M059J (cell line): ENCODE results near the gene MOB3C. TPM values are rescaled to one million over a fixed set of nuclear protein-coding genes. Genes with fewer than 3 reads are reported as not detected.

Source experiments
- DNase-seq: peaks from one replicate; pipeline ENCODE4 v3.0.0-alpha.2; 2012; ENCODE audit warnings: low read depth
- total RNA-seq: library from RNA; depleted of rRNA; stranded (reverse); fragments of >200 nt; shearing (Covaris generic); gene quantifications from 2 replicates; pipeline ENCODE4 v1.2.3, GENCODE V29; 2014

MOB3C gene
- total RNA-seq, 1 experiment from 2014 or later: 17.2 TPM

DNA sequence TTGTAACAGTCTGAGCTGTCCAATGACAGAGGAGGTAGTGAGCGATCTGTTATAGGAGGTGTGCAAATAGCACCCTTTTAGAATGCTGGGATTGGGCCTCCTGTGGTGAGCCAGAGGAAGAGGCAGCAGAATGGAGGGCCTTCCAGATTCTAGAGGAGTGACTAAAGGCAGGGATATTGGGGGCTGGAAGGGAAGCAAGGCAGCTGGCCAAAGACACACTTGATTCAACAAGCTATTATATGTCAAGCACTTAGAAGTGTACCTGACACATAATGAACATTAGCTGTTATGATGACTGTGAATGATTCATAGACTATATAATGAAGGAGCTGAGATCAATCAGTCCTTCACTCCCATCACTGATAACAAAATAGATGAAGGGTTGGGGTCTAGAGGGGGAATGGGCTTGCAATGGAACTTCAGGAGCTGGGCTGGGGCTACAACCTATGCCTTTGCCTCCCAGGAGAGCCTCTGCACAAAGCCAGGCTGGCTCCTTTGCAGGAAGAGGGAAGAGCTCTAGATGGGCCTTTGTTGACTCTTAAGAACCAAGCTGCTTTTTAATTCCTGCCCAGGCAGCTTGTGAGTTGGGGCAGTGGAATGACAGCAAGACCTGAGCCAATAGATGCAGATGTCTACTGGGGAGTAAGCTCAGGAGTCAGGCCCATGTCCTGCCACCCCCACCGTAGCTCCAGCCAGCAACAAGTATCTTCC lies 10.2 kb downstream of the MOB3C start:
- no peak for DNase-seq

DNA sequence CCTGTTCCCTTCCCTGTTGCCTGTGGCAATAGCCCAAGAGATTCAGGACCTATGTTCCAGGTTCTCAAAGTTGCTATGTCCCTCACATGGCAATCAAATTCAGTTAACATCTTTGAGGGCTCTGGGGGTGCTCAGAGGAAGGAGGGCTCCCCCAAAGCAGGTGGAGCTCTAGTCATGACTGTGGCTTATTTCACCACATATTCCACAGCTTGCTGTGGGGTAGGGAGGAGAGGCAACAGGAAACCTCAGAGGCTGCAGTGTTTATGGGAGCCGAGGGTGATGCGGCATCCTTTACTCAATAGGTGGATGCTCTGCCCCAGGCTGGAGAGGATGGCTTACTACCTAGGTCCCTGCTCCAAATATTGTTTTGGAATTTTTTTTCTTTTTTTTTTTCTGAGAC lies 11.4 kb downstream of the MOB3C start:
- DNase-seq: no peak

DNA sequence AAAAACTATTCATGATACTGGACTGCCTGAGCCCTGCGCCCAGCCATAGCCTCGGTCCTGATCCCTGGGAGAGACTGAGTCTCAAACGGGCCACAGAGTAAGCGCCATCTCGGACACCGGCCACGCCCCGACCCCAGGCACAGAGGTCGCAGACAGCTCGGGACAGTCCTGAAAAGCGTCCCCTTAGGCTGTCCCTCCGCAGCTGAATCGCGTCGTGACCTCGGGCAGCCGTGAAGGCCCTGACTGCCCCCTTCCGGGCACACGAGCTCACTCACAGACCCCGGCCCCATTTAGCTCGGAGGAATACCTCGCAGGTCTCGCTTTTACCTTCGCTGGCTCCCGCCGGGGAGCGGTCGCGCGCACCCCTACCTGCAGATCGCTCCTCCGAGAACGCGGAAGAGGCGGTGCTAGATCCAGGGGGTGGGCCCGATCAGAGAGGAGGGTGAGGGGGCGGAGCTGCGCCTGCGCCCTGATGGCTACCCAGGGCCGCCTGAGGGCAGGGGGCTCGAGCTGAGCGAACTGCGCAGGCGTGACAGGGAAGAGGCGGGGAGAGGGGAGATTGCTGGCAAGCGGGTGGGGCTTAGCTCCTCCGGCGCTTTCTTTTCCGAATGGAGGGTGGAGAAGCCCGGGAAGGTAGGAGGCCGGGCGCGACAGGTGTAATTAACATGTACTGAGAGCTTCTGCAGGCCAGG lies 12.6 kb downstream of the MOB3C start, which contains the start of gene MKNK1:
Gene MKNK1, minus strand, starts transcription at position 411 of the 692 bp plus-strand sequence. CDS start 20,941 bp downstream, outside the sequence.
- peak; percentile 79 for DNase-seq

DNA sequence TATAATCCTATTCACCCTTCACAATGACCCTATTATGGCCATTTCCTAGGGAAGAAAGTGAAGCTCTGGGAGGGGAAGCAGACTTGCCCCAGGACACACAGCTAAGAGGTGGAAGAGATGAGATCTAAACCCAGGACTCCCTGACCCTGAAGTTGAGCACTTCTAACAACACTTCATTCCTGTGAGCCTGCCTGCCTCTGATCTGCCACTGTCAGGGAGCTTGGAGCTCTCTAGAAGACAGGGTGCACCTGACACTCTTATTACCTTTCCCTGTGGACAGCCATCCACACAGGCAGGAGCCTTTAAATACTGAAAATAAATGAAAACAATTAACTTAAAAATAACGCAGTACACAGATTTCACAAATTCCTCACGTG lies 13.1 kb downstream of the MOB3C start:
- DNase-seq: no peak

DNA sequence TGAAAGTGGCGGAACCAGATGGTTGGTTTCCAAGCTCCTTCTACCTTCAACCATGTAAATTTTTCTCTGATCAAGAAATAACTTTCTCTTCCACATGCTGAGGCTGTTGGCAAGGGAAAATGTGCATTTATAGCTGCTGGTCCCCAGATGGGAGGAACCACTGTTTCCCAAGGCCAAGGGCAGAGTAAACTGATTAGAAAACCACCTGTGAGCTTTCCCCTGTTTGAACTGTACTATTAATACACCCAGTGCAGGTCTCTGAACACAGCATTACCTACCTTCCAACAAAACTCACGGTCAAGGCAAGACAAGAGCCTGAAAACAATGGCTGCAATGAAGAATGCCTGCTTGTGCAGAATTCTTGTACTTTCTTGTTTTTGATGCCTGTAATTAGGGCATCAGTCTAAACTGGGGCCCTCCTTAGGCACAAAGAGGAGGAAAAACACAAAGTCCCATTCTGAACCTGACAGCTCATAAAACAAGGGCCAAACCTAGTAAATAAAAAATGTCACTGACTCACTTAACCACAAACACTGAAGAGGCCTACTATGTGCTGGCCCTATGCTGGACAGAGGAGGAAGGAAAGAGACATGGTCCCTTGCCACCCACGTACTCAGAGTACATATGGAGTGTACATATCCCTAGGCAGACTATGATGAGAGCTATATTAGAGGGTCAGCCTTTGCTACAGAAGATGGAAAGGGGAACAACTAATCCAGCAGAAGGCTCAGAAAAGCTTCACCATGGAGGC lies 15.2 kb downstream of the MOB3C start:
- no peak for DNase-seq

DNA sequence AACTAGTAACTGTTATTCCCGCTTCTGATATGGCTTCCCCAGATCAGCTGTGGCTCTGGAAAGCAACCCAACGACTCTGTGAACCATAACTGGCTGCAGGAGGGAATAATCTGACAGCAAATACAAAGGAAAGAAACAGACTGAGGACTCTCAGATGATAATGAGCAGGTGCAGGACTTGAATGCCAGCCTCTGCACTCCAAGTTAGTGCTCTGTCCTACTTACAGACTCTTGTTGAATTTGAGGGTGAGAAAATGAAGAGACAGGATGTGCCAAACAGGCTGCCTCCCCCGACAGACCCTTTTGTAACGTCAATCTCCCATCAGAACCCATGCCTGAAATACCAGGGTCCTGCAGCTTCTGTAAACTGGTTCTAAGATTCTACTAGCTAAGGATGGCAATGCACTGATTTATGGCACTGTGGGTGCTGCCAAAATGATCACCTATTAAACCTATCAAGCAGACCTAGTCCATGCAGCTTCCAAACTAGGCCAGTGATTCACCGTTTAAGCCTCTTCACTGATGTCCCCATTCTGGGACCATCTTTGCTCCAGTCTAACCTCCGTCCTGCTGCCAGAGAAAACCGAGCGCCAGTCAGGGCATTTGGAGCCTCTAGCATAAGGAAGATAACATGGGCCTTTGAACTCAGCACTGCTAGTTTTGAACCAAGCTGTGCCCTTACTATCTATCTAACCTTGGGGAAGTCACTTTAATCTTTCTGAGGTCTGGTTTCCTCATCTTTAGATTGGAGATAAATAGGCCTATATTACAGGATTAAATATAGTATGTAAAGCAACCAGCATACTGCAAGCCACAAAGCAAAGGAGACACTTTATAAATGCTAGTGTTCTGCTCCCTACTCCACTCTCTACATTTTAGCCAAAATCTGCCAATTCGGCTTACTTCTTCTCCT lies 17.3 kb downstream of the MOB3C start:
- DNase-seq: no peak

DNA sequence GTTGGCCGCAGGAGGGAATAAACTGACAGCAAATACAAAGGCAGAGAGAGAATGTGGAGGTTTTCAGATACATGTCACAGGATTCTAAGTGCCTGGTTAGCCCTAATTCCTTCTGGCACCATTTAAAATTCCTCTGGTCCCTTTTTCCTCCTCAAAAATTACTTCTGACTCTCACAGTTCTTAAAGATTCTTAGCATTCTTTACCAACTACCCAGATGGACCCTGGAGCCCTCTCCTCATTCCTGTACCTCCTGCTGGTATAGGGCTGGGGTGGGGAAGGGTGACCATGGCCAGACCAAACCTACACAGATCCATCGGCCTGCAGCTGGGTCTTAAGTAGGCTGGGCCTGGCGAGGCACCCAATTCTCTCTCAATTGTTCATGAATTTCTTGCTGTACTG lies 19.8 kb downstream of the MOB3C start:
- no peak for DNase-seq

DNA sequence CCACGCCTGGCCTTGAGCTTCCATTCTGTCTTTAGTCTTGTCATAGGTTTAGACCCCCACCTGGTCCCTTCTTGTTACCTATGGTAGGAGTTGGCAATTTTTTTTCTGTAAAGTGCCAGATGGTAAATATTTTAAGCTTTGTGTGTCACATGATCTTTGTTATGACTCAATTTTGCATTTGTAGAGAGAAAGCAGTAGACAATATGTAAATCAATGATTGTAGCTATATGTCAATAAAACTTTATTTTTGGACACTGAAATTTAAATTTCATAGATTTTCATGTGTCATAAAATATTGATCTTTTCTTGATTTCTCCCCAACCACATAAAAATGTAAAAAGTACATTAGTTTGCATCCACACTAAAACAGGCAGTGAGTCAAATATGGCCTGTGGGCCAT lies 20.6 kb downstream of the MOB3C start:
- no peak for DNase-seq

DNA sequence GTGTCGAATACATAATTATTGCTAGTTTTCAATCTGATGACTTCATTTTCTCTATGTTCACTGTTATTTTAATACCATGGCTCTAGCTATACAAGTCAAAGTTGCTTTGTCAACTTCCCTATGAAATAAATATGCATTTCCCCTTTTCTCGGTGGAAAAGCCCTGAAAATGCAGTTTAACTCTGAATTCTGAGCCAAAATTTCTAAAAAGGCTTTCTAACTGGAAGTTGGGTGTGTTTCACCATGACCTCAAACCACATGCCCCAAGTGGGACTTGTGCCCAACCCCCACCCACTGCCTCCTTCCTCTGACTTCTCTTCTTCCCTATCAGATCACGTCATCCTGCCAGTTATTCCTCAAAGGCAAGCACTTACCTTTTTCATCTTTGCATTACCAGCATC lies 21.5 kb downstream of the MOB3C start:
- no peak for DNase-seq

DNA sequence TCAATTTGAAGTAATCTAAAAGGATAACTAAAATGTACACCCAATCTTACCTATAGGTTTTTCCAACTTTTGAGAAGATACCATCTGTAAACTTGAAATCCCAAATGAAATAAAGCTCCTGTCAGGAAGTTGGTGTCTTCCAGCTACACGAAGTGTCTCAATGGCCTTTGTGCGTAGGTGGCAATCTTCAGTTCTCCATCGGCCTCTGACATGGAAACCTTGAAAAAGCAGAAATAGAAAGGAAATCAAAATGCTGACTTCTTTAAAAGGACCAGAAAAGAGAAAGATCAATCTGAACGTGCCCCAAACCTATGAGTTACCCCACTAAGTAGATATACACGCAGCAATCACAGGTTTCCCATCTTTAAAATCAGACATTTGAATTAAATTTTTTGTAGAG lies 22.5 kb downstream of the MOB3C start:
- DNase-seq: no peak

DNA sequence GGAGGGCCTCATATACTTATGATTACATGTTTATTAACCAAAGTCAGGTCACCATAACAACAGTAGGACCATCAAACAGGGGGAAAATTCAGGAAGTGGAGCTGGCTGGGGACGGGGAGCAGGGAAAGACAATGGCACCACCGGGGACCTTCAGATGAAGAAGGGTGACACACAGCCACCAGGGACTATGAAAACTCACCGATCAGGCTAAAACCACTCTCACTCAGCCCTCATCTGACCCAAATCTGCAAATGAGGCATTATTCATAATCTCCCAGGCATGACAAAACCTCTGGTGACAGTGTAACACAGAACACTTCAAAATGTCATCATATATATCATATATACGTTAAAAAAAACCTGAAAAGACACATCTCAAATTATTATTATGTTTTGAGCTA lies 23.8 kb downstream of the MOB3C start:
- no peak for DNase-seq

DNA sequence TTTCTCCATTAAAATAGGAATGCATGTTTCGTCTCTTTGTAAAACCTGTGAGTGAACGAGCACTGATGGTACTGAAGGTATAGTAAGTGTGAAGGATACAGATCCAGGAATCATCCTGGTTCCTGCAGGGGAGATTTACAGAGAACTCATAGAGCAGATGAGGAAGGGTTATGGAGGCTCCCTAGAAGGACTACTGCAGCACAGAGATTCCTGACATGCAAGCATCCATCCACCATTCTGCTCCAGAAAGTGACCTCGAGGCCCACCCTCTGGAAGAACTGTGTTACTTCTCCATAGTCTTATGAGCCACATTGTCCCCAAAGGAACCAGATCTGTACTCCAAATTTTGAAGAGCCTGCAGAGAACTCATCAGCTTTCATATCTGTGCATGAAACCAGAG lies 27.1 kb downstream of the MOB3C start:
- DNase-seq: no peak

DNA sequence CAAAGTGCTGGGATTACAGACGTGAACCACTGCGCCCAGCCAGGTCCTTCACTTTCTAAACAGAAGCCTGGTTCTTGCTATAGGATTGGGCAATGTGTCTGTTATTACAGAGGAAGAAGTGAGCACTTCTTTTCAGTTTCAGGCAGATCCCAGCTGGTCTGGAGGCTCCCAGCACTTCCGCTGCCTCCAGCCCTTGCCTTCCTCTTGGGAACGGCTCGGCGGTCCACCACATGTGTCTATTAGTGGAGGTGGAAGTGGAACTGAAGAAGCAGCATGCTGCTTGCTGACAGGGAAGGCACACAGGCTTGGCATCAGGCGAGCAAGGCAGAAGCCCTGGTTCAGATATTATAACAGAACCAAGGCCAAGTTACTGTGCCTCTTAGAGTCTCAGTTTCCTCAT lies 29.5 kb downstream of the MOB3C start:
- no peak for DNase-seq

DNA sequence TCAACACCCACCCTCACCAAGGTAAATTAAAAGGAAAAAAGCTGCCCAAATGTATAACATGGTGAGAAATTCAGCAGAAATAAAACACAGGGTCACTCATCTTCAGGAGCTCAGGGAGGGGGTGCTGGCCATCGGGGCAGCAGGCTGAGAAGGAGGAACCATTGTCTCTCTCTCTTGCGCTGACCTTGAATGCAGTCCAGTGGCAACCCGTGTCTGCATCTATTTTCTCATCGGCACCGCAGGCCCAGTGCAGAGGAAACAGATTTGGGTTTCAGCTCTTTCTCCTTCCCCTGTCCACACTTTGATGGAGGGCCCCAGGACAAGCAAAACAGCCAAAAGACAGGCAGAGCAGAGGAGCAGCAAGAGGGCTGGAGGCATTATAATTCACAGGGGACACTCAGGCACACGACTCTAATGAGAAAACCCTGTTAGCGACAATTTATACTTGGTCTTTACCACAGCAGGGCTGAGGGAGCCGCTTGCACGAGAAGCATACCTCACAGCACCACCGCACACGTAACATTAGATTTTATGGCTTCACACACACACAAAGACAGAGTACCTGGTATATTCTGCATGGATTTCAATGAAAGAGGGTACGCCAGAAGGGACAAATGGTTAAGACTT lies 31.2 kb downstream of the MOB3C start:
- DNase-seq: no peak

DNA sequence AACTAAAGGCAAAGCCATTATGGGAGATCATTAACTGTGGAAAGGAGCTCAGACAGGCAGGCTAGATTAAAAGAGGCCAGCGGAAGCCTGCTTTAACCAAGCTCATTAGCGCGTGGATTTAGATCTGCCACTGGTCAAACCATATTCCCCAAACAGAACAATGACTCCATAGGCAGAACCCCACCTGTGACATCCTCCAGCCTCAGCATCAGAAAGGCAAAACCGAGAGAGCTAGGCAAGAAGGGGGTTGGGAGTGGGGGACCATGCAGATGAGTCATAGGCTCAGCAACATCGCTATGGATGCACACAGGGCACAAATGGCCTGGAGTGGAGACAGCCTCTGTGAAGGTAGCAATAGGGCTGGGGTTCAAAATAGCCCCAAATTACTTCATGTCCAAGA lies 33.1 kb downstream of the MOB3C start:
- DNase-seq: no peak

DNA sequence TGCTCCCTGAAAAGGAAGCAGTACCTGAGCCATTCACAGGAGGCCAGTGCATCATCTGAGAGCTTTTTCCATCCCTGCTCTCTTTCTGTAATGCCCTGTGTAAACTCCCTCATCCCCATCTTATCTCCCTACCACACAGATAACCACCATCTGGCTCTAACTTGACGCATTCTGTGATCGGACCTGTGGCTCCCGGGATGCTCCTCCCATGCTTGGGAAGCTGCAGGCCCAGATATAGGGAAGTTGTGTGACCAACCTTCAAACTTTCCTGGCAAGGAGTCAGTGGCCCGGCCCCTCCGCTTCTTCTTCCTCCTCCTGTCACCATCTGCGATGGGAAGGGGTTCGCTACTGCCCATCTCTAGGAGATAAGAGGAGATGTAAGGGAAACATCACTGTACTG lies 33.6 kb downstream of the MOB3C start:
- no peak for DNase-seq

DNA sequence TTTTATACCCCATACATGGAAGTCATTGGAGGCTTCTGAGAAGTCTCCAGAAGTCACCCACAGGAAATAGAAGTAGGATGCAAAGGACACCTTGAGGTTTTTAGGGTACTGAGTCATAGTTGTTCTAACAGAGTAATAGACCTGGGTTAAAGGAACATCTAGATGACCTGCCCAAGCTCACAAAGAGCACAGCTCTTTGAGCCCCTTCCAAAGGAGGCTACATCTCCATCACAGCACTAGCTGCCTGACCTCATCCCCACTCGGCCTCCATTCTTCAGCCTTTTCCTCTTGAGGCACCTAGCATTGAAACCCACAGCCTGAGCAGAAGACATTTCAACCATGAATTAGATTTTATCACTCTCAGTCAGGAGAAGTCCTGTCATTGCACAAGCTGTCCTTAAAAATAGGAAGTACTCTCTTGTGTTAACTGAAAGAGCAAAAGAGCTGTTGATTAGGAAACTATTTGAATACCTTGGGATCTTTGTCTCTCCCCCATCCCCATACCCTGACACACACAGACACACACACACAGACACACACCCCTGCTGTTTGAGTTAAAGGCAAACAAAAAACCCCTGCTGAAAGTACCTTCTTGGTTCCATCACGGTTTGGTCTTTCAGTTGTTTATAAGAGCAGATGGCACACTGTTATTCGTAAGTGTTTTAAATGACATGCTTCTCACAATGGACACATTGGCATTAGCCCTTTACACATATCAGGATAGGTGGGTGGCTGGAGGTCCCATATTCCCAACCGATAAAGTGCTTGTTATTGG lies 34.7 kb downstream of the MOB3C start:
- peak; percentile 62 for DNase-seq

DNA sequence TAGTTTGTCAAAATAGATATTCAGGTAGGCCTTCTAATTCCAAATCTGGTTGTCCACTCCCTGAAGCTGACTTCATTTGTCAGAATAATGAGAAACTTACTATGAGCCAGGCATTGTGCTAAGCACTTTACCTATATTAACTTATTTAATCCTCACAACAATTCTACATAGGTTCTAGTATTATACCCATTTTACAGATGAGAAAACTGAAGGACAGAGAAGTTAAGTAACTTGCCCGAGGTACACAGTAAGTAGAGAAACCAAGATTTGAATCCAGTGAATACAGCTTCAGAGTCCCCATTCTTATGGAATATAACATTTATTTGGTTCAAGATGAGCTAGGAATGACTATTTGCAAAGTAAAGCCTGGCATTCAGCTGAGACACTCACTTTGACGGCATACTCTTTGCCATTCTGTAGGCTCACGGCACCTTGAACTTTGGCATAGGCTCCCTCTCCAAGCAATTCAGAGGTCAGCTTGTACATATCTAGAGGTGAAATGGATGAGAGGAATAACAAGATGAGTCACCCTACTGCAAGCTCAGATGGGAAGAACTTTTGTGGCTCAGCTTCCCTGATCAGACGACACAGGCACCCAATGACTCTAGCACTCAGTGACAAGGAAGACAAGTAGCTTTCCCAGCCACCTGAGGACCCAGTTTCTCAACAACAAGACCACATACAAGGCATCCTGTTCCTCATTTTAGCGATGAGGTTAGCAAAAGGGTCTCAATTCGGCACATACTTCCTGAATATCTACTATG lies 36.3 kb downstream of the MOB3C start:
- DNase-seq: peak; percentile 23

DNA sequence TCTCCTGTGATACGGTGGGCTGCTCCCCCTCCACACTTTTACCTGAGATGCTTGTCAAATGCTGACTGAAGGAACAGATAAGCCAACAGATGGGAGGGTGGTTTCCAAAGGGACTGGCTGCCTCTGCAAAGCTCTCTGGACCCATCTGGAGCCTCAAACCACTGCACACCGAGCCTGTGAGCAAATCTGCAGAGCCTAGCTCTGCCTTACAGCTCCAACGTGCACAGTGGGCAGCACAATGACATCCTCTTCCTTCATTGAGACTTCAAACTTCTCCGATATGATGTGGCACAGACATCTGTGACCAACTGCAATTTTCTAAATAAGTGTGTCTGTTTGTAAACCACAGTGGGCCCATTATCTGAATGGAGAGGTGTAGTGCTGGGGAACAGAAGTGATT lies 38.9 kb downstream of the MOB3C start:
- DNase-seq: no peak

DNA sequence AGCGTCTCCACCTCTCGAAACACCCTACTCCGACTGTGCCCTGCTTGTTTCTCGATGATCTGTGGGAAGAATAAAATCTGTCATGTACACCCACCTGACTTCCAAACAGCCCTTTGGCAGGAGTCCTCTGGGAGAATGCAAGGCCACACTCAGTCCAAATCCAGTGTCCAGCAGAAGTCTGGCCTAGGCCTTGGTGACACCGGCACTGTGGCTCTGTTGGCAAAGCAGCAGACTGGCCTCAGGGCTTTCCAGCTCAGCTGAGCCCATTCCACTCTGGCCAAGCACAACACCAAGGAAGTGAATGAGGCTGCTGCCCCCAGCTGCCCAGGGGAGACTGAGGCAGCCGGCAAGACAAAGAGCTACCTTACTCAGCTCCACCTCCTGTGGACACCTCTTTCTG lies 40.0 kb downstream of the MOB3C start:
- no peak for DNase-seq
